Stimulated activated CD8-positive, alpha-beta memory T cell treated with anti-CD3 and anti-CD28 coated beads, Interleukin-12 subunit alpha, Interleukin-12 subunit beta, amount 100 ng/mL, for 4 hours (primary cell): ENCODE data around the gene RNPEP.
"Not testable (repeated sequence)": the region's sequence is repeated elsewhere in the genome, so short reads cannot be mapped to it uniquely, and the experiment has no call there.

Experiments
- DNase-seq: peaks from one replicate; pipeline ENCODE4 v3.0.0-alpha.2; 2020; ENCODE audit warnings: low read depth

The RNPEP gene, protein sequence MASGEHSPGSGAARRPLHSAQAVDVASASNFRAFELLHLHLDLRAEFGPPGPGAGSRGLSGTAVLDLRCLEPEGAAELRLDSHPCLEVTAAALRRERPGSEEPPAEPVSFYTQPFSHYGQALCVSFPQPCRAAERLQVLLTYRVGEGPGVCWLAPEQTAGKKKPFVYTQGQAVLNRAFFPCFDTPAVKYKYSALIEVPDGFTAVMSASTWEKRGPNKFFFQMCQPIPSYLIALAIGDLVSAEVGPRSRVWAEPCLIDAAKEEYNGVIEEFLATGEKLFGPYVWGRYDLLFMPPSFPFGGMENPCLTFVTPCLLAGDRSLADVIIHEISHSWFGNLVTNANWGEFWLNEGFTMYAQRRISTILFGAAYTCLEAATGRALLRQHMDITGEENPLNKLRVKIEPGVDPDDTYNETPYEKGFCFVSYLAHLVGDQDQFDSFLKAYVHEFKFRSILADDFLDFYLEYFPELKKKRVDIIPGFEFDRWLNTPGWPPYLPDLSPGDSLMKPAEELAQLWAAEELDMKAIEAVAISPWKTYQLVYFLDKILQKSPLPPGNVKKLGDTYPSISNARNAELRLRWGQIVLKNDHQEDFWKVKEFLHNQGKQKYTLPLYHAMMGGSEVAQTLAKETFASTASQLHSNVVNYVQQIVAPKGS

DNA sequence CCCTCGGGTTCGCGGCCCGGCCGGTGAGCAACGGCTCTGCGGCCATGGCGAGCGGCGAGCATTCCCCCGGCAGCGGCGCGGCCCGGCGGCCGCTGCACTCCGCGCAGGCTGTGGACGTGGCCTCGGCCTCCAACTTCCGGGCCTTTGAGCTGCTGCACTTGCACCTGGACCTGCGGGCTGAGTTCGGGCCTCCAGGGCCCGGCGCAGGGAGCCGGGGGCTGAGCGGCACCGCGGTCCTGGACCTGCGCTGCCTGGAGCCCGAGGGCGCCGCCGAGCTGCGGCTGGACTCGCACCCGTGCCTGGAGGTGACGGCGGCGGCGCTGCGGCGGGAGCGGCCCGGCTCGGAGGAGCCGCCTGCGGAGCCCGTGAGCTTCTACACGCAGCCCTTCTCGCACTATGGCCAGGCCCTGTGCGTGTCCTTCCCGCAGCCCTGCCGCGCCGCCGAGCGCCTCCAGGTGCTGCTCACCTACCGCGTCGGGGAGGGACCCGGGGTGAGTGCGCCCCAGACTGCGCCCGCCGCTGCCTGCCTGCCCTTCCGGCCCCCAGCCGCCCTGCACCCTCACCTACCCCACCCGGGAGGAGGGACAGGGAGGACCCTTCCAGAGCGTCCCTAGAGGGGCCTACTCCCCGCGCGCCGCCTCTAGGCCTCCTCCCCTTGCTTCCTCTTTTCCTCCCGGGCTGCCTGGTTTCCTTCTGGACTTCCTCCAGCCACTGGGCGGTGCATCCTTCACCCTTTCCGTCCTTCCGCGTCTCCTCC is at the start of gene RNPEP:
RNPEP (plus strand) TSS at position 26 of the 757 bp plus-strand sequence; CDS start at position 45, 19 bp downstream.
- DNase-seq: peak; percentile 36

DNA sequence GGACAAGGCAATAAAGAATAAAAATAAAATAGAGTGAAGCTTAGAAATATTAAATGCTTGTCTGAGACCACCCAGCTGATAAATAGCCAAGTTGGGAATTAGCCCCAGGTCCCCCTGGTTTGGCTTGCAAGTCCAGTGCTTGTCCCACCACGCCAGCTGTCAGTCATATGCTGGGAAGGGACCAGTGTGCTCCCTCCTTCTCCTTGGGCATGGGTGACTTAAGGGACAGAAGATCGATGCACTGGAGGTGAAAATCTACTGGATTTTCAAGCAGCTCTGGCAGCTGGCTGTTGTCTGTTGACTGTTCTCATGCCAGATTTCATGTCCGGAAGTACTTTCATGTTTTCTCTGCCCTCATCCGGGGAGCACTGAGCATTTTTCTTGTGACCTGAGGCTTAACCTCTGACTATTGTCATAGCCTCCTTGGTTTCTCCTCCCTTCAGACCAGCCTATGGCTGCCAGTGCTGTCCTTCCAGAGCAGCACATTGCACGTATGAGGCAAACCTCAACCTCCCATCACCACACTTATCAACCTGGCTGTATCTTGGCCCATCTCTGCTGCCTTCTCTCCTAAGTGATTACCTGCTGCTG is 48.5 kb upstream of the RNPEP start:
- no peak for DNase-seq

DNA sequence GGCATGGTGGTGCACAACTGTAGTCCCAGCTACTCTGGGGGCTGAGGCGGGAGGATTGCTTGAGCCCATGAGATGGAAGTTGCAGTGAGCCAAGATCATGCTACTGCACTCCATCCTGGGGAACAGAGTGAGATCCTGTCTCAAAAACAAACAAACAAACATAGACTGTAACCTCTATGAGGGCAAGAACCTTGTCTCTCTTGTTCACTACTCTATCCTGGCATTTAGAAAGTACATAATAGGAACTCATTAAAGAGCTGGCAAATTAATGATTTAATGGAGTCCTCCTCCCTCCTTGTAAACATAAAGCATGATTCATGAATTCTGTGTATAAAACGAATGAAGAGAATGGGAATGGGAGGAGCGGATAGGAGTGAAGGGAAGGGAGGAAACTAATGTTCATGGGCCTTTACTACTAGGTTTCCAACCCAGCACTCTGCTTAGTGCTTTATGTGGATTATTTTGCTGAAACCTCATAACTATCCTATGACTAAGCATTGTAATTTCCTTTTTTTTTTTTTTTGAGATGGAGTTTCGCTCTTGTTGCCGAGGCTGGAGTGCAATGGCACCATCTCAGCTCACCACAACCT is 44.7 kb upstream of the RNPEP start:
- no peak for DNase-seq

DNA sequence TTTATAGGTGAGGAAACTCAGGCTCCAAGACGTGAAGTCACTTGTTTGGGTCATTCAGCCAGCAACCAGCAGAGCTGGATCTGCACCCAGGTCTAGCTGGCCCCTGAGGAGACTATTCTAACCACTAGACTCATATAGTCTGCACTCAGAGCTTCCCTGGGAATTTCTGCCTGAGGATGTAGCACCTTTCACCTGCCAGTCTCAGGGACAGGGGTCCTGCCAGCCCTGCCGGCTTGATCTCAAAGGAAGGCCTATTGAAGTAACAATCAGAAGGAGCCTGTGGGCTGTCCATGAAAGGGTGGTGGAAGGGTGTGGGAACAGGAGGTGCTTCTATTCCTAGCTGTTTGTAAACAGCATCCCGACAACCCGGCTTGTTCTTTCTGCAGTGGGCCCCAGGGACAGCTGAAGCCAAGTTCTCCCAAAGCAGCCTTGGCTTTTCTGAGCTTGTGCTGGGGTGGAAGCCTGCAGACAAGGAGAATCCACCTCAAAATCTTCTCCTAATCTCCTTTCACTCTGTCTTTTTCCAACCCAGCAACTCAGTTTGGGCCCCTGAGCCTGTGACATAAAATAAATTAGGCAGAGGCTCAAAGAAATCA is 43.9 kb upstream of the RNPEP start:
- no peak for DNase-seq

DNA sequence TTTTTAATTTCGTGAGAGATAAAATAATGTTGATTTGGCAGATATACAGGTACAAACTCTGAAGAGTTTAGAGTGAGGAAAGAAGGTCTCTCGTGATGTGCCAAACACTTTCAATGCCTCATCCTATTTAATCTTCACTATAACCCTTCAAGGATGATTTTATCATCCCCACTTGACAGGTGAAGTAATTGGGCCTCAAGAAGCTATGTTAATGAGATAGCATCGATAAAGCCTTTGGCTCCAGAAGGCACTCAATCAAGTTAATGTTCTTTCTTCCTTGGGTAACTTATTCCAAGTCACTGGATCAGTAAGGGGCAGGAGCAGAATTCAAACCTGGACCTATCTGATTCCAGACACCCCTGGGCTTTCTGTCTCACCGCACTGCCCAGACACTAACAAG is 43.3 kb upstream of the RNPEP start:
- DNase-seq: no peak

DNA sequence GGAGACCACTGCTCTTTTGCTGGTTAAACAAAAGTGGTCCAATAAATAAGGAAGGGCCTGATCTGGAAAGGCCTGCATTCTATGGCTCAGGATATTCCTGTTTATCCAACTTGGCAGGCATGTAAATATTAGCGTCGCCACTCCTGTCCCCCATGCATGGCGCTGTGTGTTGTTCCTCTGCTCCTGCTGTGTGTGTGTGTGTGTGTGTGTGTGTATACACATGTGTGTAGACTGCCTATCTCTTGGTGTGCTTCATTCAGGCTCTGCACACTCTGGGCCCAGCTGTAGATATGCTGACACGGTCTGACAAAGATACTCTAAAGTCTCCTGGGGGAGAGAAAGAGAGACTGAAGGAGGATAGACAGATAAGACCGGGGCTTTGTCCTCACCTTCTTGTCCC is 42.9 kb upstream of the RNPEP start:
- DNase-seq: no peak

DNA sequence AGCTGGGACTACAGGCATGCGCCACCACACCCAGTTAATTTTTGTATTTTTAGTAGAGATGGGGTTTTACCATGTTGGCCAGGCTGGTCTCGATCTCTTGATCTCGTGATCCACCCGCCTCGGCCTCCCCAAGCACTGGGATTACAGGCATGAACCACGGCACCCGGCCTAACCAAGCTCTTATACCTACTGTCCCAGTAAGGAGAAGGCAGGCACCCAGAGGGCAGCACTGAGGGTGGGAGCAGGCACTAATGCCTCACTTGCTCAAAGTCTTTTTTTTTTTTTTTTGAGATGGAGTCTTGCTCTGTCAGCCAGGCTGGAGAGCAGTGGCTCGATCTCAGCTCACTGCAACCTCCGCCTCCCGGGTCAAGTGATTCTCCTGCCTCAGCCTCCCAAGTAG is 42.1 kb upstream of the RNPEP start:
- DNase-seq: not testable (repeated sequence)

DNA sequence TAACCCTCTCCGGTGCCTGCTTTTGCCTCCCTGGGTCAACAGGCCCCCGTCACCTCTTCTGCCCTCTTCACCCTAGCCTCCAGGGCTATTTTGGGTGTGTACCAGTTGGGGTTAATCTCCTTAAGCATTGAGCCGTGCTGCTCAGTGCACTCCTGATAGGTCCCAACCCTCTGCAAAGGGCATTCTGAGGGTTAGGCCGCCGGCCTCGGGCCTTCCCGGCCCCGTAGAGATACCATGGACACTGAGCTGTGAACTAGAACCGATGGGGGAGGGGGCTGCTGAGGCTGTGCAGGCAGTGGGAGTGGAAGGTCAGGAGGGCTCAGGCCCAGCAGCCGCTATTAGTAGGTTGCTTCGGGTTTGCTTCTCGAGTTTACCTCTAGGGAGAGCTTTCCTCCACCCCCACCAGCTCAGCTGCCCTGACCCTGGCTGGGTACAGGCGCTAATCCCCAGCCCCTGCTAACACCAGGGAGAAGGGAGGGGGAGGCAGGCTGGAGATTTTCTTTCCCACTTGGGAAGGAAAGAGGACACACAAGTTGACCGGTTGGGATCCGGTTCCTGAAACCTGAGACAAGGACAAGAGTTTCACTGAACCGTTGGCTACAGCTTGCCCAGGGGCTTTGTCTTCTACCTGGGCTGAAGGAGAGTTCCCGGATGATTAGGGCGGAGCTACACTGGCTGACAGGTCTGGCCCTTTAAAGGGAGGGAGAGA is 40.9 kb upstream of the RNPEP start:
- no peak for DNase-seq

DNA sequence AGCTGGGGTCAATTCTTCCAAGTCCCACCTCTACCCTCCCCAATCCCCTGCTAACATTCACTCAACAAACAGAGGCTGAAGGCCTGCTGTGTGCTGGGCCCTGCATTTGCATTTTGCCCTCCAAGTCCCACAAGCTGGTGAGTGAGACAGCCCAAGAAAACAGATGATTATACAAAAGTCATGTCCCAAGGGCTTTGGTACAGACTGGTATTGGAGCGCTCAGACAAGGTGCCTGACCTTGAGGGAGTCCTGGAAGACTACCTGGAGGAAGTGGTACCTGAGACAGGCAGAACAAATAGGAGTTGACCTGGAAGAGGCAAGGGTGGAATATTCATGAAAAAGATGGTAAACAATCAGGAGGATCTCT is 40.3 kb upstream of the RNPEP start:
- no peak for DNase-seq

DNA sequence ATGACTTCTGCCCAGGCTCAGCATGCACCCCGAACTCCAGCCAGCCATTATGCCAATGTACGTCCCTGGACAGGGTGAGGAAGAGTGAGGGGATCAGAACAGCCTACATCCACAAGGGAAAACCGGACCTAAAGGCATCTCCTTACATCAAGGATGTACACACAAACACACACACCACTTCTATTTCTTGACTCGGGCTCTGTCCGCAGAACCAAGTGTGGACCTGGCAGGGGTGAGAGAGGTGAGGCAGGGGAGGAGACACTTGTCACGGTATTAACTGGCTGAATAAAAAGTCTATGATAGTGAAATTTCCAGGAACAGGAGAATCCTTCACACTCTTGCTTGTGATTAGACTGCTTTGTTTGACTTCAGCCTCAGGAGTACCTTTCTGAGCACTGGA is 38.4 kb upstream of the RNPEP start:
- DNase-seq: no peak

DNA sequence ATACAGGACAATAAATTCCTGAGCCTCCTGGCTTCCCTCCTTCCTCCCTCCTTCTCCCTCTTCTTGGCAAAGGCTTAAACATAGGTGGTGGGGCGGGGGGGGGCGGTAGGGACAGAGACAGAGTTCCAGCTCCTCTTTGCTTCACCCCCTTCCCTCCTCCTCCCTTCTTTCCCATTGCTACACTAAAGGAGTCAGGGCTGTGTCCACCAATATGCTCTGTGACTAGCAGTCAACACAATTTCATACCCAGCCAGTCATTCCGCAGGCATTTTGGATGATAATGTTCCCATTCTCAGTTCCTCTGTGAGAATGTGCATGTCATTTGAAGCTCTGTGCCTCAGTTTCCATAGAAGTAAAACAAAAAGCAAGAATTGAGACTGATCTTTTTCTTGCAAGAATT is 37.8 kb upstream of the RNPEP start:
- no peak for DNase-seq

DNA sequence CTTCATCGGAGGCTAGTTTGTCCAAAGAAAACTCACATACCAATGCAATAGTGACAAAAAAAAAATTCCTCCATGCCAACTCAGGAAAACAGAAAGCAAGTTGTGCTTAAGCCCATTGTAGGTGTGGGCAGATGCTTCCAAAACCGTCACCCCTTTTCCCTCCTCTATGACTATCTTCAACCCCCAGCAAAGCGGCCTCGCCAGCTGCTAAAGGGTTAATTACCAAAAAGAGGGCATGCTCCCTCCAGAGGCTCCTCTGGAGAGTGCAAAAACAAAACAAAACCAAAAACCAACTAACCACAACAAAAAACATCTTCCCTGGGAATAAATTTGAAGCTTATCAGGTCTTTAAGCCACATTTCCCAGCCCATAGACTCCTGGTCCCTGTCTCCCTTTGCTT is 37.3 kb upstream of the RNPEP start:
- DNase-seq: no peak

DNA sequence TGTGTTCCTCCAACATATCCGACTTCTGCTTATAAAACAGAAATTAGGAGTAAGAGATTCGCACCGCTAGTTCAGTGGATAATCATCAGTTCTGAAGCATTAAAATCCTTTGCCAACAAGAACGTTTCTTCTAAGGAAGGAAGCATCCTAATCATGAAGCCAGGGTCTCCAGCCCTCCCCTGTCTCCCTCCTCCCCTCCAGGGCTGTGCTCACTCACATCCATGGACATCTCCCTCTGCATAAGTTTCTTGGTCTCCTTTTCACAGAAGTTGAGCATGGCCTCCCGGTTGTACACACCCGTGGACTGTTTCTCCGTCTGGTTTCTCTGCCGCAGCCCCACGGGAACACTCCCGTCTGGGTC is 36.6 kb upstream of the RNPEP start:
- no peak for DNase-seq

DNA sequence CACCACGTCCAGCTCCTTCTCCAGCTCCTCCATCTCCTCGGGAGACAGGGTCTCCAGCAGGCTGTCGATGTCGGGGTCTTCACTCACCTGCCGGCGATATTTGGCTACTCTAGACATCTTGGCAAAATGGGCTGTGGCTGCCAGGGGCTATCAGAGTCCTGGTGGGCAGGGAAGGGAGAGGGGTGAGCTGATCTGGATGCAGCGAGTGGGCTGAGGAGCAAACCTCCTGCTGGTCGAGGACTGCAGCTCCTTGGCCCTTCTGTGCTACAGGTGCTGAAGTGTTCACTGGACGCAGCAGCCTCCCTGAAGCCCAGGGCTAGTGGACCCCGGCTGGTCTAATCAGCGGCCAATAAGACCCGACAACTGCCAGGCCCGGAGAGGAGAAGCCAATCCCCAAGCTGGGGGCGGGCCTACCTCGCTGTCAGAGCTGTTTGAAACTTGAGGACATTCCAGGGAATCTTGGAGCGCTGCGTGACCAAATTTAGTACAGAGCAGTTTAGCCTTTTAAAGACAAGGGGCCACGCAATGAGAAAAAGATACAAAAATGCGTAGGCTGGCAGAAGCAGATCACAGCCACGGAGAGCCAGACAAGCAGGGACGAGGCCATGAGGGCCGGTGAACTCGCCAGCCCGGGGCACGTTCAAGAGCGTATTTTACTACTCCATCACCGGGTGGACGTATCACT is 36.1 kb upstream of the RNPEP start, which contains the start of gene LMOD1:
LMOD1 (minus strand) TSS at position 325 of the 685 bp plus-strand sequence; CDS start at position 117, 208 bp downstream.
- DNase-seq: no peak

DNA sequence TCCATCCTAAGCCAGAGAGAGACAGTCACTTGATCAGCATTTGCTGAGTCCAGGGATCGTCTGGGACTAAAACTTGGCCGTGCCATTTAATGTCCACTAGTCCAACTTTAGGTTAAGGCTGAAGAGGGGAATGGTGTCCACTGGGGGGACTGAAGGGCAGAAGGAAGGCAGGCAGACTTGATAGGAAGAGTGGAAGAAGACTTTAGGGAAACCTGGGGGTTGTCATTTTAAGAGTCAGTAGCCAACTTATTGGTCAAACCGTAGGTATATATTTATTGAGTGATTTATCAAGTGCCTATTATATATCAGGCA is 34.8 kb upstream of the RNPEP start:
- no peak for DNase-seq

DNA sequence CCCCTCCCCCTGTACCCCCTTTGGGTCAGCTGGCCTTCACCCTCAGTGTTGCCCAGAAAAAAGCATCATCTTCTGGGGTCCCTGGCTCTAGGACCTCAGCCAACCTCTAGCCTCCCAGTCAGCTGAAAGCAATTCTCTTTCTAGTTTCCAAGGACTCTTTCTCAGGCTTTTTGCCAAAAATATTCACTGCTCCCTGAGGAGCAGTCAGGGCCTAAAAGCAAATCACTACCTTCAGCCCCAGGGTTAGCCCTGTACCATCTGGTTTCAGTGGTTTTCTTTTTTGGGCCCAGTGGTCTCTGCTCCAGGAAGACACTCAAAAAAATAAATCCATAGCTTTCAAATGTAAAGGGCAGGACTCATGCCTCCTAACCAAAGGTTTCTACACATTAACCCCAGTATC is 33.0 kb upstream of the RNPEP start:
- DNase-seq: no peak

DNA sequence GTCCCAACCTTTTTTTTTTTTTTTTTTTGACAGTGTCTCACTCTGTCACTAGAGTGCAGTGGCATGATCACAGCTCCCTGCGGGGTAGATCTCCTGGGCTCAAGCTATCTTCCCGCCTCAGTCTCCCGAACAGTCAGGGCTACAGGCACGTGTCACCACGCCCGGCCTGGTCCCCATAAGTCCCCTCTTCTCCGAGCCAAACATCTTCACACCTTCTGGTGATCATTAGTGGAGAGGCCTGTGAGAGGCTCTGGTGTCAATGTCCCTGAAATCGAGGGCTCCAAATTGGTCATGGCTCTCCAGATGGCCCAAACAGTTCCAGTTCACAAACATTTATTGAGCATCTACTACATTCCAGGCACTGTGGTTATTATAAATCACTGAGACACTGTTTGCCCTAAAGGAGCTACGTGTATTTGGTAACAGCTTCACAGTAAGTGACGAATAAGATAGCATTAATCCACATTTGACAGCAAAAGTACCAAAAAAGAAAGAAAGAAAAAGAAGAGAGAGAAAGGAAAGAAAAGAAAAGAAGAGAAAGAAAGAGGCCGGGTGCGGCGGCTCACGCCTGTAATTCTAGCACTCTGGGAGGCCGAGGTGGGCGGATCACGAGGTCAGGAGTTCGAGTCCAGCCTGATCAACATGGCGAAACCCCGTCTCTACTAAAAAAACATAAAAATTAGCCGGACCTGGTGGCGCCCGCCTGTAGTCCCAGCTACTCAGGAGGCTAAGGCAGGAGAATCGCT is 28.0 kb upstream of the RNPEP start:
- DNase-seq: no peak

DNA sequence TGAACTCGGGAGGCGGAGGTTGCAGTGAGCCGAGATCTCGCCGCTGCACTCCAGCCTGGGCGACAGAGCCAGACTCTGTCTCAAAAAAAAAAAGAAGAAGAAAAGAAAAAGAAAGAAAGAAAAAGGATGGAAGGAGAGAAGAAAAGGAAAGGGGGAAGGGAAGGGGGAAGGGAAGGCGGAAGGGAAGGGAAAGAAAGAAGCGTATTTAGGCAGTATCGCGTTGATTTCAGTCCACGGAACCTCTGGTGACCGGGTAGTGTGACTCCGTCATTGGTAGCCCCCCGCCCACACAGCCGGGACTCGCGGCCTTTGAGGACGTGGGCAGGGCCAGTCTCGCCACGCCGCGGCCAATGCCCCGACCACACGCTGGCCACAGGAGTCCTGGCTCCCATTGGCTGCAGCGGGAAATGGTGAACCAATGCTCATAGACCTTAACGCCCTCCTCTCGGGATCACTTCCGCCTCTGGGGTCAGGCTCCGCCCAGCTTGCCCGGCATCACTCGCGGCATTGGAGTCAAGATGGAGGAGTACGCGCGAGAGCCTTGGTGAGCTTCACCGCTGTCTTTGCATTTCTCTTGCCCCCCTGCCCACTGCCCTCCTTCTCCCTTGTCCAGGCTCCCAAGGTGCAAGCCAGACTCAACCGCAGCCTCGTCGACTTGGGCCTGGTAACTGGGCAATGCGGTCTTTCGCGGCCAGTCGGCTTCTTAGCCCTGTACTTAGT is 27.3 kb upstream of the RNPEP start, which contains the start of gene TIMM17A:
TIMM17A (plus strand) TSS at position 495 of the 720 bp plus-strand sequence; CDS start at position 519, 24 bp downstream.
- peak; percentile 88 for DNase-seq

DNA sequence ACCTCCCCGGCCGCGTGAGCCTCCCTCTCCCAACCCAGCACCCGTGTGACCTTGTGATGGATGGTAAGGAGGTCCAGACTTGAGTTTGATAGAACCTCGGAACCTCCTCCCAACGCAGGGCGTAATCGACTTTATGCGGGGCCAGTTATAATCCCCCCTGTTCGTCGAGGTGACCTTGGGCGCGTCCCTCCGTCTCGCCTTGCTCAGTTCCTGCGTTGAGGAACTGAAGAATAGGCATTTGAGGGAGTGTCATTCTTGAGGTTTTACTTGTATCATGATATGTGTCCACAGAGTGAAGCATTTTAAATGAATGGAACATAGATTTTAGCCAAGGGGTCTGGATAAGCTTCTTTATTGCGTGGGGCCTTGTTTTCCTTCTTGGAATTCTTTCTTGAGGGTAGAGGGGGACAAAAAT is 26.7 kb upstream of the RNPEP start:
- DNase-seq: no peak
